C4-2B (cell line): Measurements from ENCODE around the gene KRTAP12-2.

Experiments used
- CTCF ChIP-seq: fragments of 450-650 bp; conservative IDR thresholded peaks from 2 replicates; pipeline ENCODE4 v1.5.1; 2017; ENCODE audit warnings: mild to moderate bottlenecking
- ZFX ChIP-seq: fragments of 450-650 bp; IDR thresholded peaks from 2 replicates; pipeline ENCODE4 v1.6.1; 2017

GRCh38 chr21:44682580-44683151 lies 15.9 kb upstream of the KRTAP12-2 start:
- TF ChIP-seq CTCF: no peak
- no peak for TF ChIP-seq ZFX
